IPS-NIHi7 (cell line): ENCODE data around the gene MRPL19.

Source experiments
- DNase-seq: peaks from one replicate; pipeline ENCODE4 v3.0.0; 2012; ENCODE audit warnings: mixed read lengths; ENCODE audit errors: extremely low spot score

The MRPL19 gene

DNA sequence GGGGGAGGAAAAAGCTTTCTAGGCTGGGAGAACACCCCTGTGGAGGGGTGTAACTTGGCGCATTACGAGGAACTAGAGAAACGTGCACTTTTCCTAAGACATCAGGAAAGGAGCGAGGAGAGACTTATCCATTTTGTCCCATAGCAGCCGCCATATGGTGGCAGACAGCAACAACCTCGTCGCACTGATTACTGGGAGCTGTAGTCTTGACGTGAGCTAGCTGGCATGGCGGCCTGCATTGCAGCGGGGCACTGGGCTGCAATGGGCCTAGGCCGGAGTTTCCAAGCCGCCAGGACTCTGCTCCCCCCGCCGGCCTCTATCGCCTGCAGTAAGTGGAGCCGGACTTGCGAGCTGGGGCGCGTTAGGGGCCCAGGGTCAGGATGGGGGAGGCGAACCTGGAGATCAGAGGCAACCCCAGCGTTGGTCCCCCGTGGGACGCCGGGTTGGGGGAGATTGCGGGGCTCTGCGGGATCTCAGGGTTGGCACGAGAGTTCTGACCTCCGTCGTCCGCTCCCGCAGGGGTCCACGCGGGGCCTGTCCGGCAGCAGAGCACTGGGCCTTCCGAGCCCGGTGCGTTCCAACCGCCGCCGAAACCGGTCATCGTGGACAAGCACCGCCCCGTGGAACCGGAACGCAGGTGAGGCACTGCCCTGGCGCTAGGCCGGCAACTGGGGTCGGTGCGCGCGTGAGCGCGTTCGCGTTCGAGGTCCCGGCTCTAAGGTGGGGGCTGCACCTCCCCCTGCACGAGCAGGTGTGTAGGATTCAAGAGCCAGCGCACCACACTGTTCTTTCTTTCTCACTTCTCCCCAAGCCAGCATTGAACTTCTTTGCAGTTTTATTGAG lies at the start of gene MRPL19:
Gene MRPL19, plus strand, starts transcription at position 201 of the 843 bp plus-strand sequence. Its CDS starts 25 bp downstream, at position 226.
- DNase-seq, result peak; percentile 96

DNA sequence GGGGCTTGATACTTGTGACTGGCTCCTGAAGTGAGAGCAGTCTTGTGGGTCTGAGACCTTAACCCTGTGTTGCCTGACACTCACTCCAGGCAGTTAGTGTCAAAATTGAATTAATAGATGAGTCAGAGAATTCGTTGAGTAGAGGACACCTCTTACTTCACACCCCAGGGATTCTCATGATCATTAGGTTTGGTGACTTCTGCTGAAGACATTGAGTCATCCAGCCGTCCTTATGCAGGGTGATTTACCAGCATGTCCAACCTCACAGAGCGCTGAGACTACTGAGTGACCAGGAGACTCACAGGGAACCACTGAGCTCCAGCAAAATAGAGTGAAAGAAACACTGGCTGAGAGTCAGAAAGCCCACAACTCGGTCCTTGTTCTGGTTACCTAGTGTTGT lies 49.8 kb upstream of the MRPL19 start:
- DNase-seq, result no peak

DNA sequence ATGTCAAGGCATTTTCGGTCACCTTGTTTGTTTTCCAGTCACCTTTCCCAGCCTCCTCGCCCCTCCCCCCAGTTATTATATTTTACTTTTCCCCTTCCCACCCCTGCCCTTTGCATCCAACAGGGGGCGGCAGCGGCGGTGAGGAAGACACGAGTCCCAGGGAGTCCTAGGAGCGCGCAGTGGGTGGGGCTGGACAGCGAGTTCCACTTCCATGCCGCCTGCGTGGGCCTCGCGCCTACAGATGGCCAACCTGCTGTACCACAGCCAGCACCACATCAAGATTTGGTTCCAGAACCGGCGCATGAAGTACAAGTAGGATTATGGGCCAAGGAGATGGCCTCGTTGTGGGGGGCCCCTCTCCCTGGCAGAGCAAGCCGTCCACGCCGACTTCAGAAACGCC lies 48.6 kb upstream of the MRPL19 start:
- DNase-seq, result no peak

DNA sequence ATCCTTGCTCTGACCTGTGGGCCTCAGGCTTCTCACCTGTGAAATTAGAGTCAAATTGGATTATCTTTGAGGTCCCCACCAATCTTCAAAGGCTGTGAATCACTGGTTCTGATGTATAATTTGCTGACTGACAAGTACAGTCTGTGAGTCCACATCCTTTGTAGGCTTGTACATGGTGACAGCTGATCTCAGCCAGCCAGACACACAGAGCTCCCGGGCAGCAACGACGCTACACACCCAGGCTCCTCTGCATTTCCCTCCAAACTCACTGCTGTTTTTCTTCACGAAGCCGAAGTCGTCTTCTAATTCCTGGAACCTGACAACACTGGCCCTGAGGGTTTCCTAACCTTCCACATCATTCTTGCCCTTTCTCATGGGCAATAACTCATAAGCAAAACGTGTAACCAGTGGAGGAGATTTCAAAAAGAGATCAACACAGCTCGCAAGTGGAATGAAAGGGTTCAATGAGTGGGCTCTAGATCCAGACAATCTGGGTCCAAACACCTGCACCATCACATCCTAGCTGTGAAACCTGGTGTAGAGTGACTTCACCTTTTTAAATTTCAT lies 47.9 kb upstream of the MRPL19 start:
- DNase-seq, result no peak

DNA sequence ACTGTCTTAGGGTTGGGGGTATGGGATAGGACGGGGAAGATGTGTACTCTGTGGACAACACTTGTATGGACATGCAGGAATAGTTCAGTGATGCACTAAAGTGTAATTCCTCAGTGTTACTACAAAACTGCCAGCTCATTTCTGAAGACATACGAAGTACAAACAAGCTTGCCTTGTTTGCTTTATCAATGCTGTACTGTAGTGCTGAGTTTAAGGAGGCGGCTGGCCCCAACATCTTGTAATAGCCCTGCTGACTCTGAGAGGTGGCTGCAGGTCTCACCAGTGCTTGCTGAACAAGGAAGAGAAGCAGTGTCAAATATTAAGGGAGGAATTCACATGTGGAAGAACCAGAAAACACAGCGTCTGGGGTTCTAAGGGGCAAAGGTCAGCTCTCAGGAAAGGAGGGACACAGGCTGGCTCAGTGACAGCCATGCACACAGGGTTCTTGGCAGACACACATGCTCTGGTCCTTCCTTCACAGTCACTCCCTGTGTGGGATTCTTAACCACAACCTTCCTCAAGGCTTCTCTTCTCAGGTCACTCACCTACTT lies 46.0 kb upstream of the MRPL19 start:
- no peak for DNase-seq

DNA sequence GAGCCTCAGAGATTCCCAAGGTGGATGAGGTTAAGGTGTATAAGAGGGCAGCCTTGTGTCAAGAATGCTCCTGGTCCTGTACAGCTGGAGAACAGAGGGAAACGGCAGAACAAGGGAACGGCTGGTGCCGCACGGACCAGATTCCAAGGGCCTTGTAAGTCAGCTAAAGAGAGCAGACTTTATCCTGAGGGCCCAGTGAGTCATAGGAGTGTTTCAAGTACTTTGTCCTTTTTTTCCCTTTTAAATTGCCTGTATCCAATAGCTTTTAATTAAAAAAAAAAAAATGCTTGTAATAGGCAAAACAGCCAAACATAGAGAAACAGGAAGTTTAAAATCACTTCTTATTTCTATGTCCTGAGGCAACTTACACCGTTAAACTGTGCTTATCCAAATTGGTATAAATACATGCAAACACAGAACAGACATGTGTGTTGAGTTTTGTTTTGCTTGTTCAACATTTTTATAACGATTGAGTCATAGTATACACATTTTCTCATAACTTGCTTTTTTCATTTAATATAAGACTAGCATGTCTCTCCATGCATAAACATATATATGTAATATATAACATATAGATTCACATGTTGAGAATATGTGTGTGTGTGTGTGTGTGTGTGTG lies 43.8 kb upstream of the MRPL19 start:
- DNase-seq, result no peak

DNA sequence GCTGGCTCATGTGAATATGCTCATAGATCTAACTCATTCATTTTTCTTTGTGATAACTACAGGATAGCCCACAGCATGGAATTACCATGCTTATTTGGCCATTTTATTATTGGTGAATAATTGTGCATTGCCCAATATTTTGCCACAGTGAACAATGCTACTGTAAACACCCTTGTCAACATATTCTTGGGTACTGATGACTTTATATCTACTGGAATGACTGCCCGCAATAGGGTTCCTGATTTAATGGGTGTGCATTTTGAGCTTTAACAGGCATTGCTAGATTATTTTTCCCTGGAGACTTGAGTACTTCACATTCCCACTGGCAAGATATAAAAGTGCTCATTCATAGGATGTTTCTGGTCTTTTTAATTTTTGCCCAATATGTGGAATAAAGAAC lies 43.1 kb upstream of the MRPL19 start:
- no peak for DNase-seq

DNA sequence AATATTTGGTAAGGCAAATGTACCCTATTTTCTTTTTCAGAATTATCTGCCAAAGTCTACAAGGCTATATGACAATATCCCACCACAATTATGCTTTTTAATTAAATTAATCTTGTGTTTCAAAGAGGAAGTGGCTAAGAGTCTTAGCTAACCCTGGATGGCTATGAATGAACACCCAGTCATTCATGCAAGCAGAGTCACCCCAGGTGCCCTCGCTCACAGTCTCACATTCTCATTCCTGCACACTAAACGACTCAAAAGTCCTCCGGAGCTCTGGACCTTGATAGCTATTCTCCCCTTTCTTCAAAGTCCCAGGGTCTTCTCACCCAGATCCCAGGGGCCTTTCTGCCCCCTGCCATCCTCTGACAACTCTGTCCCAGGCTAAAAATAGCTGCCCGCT lies 42.1 kb upstream of the MRPL19 start:
- DNase-seq, result no peak

DNA sequence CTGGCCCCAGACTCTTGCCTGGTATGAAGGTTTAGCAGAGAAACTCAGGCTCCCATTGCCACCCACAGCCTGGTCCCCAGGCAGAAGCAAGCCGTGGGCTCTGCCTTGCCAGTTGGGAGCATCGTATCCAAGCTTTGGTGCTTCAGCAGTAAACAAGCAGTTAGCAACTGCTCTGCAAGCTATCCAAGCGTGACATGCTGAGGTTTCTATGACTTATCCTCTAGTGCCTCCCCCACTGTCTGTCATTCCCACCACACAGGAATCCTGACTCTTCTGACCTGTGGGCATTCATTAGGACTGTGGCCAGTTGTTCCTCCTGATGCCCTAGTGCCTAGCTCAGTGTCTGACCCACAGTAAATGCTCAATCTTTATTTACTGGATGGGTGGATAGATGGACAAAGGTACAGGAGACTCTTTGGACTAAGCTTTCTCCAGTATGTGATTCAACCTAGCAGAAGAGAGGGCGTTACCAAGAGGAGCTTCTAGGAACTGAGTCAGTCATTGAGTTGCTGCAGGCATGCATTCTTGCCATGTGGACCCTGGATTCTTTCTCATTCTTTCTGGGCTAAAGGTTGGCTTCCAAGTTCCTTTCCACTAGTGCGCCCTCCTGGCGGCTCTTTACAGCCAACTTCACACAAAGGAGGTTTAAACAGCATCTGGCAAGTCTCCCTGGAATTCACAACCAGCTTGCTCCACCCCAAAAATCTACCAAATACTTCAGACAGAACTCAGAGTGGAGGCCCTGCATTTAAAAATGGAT lies 40.6 kb upstream of the MRPL19 start:
- DNase-seq, result peak; percentile 42

DNA sequence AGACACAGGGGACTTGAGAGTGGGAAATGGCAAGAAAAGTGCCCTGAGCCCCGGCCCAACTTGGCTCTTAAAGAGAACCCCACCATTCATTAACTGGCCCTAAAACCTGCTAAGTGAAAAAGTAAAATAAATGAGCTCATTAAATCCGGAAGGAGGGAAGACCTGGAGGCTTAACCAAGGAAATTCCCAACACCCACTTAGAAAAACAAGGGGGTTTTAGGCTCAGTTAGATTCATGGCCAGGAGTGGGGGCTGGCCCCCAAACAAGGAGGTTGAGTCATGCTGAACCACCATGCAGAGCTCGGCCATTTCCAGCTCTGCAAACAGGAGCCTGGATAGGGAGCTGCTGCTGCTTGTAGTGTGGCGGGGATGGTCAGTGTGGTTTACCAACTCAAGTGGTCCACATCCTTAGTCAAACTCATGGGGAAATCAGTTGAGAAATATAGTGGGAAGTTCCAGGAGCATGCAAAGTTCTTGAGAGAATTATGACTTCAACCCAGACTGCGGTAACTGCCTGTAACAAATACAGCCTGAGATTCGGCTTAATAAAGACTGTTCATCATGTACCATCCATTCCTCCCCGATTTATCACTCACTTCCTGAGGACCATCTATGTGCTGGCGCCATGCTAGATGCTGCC lies 39.7 kb upstream of the MRPL19 start:
- DNase-seq, result no peak

DNA sequence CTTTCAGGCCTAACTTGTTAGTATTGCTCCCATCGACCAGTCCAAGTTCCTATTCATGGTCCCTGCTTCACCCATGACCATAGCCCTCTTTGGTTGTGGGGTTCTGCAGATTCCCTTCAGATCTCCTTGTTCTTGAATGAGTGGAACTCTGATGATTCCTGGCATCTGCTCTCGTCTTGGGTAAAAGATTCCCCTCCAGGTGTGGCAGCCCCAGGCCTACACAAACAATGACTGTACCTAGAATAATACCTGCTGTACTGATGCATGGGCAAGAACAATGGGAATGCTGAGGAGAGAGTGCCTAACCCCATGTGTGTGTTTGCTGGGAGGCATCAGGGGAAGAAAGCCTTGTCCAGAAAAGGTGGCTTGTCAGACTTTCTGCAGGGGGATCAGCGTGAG lies 39.2 kb upstream of the MRPL19 start:
- DNase-seq, result no peak

DNA sequence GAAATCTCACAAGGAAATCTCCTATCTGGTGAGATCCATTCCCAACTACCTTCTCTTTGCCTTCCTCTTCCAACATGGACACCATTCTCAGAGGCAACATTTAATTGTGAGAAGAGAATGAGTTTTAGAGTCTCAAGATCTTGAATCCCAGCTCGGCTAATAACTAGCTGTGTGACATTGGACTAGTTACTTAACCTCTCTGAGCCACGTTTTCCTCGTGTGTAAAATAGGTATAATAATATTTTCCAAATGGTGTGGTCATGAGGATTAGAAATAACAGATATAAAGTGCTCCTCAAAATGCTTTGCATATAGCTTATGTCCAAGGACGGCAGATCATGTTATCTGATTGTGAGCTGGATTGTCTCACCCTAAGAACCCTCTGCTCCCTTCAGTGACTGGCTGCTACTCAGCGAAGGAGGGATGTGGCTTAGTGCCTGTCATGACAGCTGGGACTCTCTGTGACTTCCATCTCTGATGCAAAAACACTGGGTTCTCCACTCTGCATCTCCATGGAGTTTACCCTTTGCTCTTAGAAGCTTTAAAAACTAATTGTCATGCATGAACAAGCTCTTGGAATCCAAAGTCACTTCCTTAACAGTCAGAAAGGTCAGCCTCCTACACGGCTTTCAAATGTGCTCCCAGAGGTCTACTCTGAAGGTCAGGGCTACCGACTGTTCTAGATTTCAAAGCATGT lies 38.4 kb upstream of the MRPL19 start:
- no peak for DNase-seq

DNA sequence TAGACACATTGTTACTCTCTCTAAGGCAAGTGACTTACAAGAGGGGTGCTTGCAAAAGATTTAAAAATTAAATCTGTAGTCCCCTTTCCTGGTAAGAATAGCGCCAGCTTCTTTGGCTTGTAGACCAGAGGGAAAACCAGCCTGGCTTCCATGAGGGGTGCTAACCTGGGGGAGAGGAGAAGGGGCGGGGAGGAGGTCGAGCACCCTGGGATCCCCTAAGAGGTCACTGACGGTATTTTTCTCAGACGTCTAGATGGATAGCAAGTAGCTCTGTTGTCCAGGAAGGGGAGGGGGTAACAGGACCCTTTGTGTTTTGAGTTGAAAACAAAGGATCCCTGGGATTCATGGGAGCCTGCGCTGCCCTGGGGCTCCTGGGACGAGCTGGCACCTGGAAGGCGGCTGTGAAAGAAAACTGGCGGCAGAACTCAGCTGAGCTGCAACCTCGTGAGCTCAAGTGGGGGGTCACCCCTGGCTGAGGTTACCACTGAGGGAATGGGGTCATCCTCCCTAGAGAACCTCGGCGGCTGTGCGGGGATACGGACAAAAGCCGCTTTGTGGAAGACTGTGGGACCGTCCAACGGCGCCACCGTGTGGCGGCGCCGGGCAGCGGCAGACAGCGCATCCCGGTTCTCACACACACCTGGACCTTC lies 37.8 kb upstream of the MRPL19 start:
- peak; percentile 90 for DNase-seq

DNA sequence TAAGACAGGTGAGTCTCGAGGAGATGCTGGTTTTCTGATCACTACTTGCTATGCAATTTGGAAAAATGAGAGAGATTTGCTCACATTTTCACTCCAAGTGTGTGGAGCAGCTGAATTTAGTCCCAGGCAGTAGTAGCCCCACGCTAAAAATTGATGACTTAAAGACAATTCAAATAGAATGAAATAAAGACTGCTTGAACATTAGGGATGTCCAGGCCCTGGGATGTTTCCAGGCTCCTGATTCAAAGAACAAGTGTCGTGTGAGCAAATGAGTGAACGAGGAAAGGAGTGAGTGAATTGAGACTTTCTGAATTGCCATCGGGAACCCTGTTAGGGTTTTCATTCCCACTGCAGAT lies 37.3 kb upstream of the MRPL19 start:
- DNase-seq, result no peak

DNA sequence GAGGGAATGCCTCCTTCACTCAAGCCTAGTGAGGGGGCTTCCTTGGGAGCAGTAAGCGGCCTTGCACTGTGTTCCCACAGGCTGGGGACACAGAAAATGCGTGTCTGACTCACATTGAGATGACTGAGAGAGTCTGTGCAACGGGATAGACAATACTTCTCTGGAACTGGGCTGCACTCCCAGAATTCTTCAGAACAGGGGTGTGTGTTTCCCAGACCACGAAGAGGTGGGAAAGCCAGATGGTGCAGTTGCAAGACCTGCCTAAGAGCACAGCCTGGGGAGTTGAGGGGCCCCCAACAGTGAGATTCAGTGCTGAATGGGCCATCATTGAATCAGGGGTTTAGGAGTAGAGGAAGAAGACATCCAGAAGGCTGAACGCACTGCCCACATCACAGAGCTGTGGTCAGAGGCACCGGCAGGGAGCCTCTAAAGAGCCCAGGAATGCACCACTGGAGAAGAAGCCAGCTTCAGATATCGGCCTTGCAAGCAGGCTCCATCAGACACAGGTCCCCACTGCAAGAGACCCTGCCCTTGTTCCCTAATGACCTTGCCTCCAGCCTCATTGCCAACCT lies 36.6 kb upstream of the MRPL19 start:
- DNase-seq, result no peak

DNA sequence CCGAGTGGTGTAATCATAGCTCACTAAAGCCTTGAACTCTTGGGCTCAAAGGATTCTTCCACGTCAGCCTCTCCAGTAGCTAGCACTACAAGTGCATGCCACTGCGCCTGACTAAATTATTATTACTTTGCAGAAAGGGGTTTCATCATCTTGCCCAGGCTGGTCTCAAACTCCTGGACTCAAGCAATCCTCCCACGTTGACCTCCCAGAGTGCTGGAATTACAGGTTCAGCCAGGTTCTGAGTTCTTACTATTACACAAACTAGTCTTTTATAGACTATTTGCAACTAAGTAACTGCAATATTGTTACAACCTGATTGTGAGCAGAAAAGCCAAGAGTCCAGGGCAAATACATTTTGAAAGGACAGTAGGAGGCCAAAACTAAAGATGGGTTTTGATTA lies 35.9 kb upstream of the MRPL19 start:
- DNase-seq, result no peak

DNA sequence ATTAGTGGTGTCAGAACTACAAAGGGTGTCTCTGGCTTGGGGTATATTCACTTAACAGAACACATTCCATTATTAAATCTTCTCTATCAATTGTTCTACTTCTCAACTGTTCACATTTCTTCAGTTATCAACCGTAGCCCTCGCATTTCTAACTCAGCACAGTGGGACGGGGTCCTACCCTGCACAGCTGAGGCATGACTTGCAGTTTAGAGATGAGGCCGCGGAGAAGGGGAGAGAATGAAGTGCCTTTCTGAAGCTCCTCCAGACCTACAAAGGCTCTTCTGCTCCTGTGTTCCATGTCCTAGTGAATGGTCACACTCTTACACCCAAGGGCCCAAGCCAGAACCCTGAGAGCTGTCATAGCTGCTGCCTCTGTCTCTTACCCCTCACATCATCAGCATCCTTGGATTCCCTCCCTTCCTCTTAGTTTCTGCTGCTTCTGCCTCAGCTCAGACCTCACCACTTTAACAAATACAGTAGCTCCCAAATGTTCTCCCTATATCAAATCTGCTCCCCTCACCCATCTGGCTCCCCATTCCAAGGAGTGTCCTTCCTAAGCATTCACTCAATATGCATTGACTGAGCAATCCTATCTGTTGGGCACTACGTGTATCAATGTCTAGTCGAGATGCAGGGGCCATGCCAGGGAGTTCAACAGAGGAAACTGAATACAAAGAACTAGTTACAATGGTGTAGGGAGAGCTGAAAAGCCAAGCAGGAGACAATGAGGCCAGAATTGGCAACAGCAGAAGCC lies 34.3 kb upstream of the MRPL19 start:
- no peak for DNase-seq

DNA sequence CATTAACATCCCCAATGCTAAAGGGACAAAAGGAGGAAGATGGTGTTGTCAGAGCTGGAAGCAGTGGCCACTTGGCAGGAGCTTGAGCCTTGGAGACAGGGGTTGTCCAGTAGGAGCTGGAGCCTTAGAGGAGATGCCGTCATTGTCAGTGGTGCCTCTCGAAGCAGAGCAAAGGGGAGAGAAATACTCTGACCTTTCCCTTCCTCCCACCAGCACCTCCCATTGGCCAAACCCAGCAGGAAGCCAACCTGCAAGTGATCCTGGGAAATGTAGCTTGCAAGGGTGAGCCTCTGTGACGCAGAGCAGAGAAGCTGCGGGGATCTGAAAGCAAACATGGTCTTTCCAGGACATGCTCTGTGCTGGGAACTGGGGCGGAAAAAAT lies 33.7 kb upstream of the MRPL19 start:
- DNase-seq, result no peak

DNA sequence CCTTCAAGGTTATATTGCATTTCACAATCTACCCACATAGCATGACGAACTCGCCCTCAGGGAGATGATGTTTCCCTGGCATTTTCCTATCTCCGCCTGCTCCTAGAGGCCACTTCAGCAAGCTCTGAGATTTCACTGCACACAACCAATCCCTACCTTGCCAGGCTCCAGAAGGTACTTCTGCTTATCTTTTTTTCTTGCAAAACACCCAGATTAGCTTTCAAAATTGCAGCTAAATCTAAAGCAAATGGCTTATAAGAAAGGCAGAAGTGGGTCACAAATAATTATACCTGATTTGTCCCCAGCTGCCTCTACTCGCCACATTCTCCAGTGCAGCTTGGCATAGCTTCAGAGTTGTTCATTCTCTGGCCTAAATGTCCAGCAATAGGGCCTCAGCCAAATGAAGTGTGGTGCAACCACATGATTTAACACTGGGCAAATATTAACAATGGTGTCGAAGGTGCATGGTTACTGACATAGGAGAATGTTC lies 32.4 kb upstream of the MRPL19 start:
- no peak for DNase-seq
